ENCODE results near the gene ITSN2.

Gene ITSN2

DNA sequence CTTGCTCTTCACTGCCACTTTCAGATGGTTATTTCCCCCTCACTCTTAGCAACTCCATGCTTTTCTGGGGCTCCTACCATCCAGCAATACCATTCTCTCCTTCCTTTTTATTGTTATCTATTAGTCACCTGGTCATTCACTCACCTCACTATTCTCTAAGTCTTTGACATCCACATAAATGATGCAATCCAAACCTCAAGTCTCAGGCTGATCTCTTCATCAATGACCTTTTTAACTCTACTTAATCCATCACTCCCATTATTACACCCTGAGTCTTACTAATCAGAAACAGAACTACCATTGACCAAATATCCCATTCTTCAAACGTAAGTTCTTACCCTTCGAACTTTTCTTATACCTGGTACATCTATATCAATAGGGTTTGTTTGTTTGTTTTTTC is 79.7 kb downstream of the ITSN2 start:
- TF ChIP-seq, protein P1, sequence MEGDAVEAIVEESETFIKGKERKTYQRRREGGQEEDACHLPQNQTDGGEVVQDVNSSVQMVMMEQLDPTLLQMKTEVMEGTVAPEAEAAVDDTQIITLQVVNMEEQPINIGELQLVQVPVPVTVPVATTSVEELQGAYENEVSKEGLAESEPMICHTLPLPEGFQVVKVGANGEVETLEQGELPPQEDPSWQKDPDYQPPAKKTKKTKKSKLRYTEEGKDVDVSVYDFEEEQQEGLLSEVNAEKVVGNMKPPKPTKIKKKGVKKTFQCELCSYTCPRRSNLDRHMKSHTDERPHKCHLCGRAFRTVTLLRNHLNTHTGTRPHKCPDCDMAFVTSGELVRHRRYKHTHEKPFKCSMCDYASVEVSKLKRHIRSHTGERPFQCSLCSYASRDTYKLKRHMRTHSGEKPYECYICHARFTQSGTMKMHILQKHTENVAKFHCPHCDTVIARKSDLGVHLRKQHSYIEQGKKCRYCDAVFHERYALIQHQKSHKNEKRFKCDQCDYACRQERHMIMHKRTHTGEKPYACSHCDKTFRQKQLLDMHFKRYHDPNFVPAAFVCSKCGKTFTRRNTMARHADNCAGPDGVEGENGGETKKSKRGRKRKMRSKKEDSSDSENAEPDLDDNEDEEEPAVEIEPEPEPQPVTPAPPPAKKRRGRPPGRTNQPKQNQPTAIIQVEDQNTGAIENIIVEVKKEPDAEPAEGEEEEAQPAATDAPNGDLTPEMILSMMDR (IDR thresholded peaks at IDR 0.05; ENCODE audit: insufficient read depth, low read length, poor library complexity, severe bottlenecking), result no peak
- peaks cover 2% of the 10 kb centered on the region for H3K36me3 ChIP-seq (ENCODE audit: control insufficient read depth, insufficient read depth, low read length)
- no peak for DNase-seq (ENCODE audit: extremely low read depth, insufficient read length)
- no peak overlapping the region for H3K4me3 ChIP-seq (replicated peaks; ENCODE audit: low read depth, low read length)
- H3K27me3 ChIP-seq (replicated peaks; ENCODE audit: control insufficient read depth, insufficient read depth, low read length), result no peaks in the 10 kb centered on the region

DNA sequence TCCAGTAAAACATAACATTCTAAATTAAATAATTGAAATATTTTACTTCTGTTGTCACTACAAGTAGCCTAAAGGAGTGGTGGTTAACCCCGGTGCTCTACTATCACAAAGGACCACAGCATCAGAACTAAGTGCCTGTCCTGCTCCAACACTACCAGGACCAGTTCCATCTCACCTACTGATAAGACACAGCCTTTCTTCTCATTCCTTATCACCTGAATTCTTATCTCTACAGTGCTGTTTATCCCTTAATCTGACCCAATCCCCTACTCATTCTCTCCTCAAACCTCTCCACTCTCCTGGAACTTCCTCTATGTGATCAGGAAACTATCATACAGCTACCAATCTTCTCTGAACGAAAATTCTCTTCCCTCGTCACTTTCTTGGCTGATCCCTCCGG is 80.2 kb downstream of the ITSN2 start:
- H3K4me3 ChIP-seq (replicated peaks; ENCODE audit: low read depth, low read length), result no peak overlapping the region
- no peaks in the 10 kb centered on the region for H3K27me3 ChIP-seq (replicated peaks; ENCODE audit: control insufficient read depth, insufficient read depth, low read length)
- H3K36me3 ChIP-seq (ENCODE audit: control insufficient read depth, insufficient read depth, low read length), result peaks cover 2% of the 10 kb centered on the region
- no peak for DNase-seq (ENCODE audit: extremely low read depth, insufficient read length)
- TF ChIP-seq, protein P1 (IDR thresholded peaks at IDR 0.05; ENCODE audit: insufficient read depth, low read length, poor library complexity, severe bottlenecking), result no peak

DNA sequence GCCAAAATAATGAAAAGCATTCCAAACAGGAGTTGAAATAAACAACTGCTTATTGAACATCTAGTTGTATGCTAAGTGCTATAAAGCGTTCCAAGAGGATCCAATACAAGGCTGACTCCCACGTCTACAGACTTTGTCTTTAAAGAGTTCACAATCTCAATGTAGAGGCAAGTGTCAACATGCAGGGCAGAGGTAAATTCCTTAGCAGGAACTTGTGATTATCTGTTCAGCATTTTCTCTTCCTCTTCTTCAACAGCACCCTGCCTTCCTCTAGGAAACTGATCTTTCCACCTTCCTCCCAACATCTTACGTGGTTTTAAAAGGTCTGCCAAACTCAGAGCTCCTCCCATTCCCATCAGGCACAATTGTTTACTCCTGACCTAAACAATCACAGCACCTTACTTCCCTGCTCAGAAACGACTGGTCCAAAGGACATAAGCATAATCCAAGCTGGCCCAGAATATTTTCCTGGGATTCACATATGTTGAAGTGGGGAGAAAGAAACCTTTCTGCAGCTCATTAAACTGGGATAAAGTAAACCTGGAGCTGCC is 83.9 kb downstream of the ITSN2 start:
- no peak for DNase-seq (ENCODE audit: extremely low read depth, insufficient read length)
- H3K27me3 ChIP-seq (replicated peaks; ENCODE audit: control insufficient read depth, insufficient read depth, low read length), result no peaks in the 10 kb centered on the region
- H3K36me3 ChIP-seq (ENCODE audit: control insufficient read depth, insufficient read depth, low read length), result peaks cover 4% of the 10 kb centered on the region
- no peak overlapping the region for H3K4me3 ChIP-seq (replicated peaks; ENCODE audit: low read depth, low read length)
- TF ChIP-seq, protein P1 (IDR thresholded peaks at IDR 0.05; ENCODE audit: insufficient read depth, low read length, poor library complexity, severe bottlenecking), result no peak

DNA sequence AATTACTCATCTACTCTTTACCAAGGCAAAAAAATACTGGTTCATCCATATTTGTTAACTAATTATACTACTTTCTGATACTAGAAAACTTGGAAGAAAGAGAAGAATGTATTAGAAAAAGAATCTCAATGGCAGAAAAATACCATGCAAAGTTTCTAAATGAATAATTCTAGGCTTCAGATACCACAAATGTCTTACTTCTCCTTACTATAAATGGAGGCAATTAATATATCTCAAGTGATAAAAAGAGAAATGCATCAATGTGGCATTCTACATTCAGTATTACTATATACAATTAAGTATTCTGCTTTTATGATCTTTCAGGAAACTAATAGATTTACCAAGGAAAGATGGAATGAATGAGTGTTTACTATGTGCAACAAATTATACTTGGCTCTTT is 85.5 kb downstream of the ITSN2 start:
- TF ChIP-seq, protein P1 (IDR thresholded peaks at IDR 0.05; ENCODE audit: insufficient read depth, low read length, poor library complexity, severe bottlenecking), result no peak
- Histone ChIP-seq H3K4me3 (replicated peaks; ENCODE audit: low read depth, low read length) (no peak overlapping the region), H3K27me3 (replicated peaks; ENCODE audit: control insufficient read depth, insufficient read depth, low read length) (no peaks in the 10 kb centered on the region), H3K36me3 (ENCODE audit: control insufficient read depth, insufficient read depth, low read length) (peaks cover 4% of the 10 kb centered on the region)
- DNase-seq (ENCODE audit: extremely low read depth, insufficient read length), result no peak

DNA sequence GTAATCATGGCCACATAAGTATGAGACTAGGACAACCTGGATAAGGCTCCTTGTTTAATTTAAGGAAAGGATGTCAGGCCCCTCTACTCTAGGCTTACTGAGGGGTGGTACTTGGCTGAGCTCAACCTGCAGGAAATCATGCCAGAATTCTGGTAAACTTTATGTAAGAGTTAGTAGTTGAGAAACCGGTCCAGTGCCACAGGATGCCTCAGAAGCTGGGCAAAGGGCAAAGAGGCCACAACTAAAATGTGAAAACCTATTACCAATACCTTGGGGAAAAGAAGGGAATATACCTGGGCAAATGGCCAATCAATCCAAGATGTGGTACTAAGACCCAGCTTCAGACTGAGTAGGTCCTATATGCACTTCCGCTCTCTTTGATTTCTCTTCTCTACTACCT is 86.7 kb downstream of the ITSN2 start:
- DNase-seq (ENCODE audit: extremely low read depth, insufficient read length), result no peak
- peaks cover 4% of the 10 kb centered on the region for H3K36me3 ChIP-seq (ENCODE audit: control insufficient read depth, insufficient read depth, low read length)
- TF ChIP-seq, protein P1 (IDR thresholded peaks at IDR 0.05; ENCODE audit: insufficient read depth, low read length, poor library complexity, severe bottlenecking), result no peak

DNA sequence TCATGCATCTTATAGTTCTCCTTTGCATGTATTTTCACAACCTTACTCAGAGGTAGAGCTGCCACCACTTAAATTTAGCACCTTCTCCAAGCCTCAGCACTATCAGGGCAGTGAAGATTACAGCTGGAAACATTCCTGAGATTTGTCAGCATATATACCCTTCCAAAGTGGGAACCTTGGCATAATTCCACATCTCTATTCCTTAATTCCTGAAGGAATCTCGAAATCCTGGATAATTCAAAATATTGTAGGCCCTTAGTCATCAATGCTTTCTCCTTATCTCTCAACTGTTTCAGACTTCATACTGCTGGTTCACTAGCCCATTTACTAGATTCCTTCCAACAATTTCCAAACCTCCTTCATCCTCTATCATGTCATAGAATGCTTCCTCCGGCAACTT is 87.4 kb downstream of the ITSN2 start:
- TF ChIP-seq, protein P1 (IDR thresholded peaks at IDR 0.05; ENCODE audit: insufficient read depth, low read length, poor library complexity, severe bottlenecking), result no peak
- Histone ChIP-seq H3K27me3 (replicated peaks; ENCODE audit: control insufficient read depth, insufficient read depth, low read length) (no peaks in the 10 kb centered on the region), H3K36me3 (ENCODE audit: control insufficient read depth, insufficient read depth, low read length) (peaks cover 4% of the 10 kb centered on the region), H3K4me3 (replicated peaks; ENCODE audit: low read depth, low read length) (no peak overlapping the region)
- DNase-seq (ENCODE audit: extremely low read depth, insufficient read length), result no peak

More for the DNA sequence above, 86.7 kb downstream of the ITSN2 start:
- no peaks in the 10 kb centered on the region for H3K27me3 ChIP-seq (replicated peaks; ENCODE audit: control insufficient read depth, insufficient read depth, low read length)
- no peak overlapping the region for H3K4me3 ChIP-seq (replicated peaks; ENCODE audit: low read depth, low read length)

All from GM06990 (cell line).